GM12878 (cell line): ENCODE data around the gene TRMU. TPM values are rescaled to one million over a fixed set of nuclear protein-coding genes. Genes with fewer than 3 reads are reported as not detected.

Experiments used
- ATAC-seq: fragments of 200-7000 bp; cut with Tn5 transposase; 3 replicates; pipeline ENCODE4 v1.9.1; 2020; ENCODE audit warnings: mild to moderate bottlenecking, moderate library complexity
- BruUV-seq: library from RNA; stranded (reverse); fragments of 400-500 nt; replicated peaks from 2 replicates; lab custom pipeline; 2021; lab: Mats Ljungman, UMichigan
- CTCF ChIA-PET: fragments of 300-600 bp; sonication (Branson Sonifier 250); formaldehyde crosslinking; extraction: SDS; loops from one replicate; lab custom pipeline; 2021; ENCODE audit warnings: inconsistent platforms; lab: Yijun Ruan, JAX
- POLR2A ChIA-PET: fragments of 350-600 bp; formaldehyde crosslinking; extraction: SDS; loops from one replicate; lab custom pipeline; 2021; ENCODE audit warnings: inconsistent platforms; lab: Charles Lee
- RAD21 ChIA-PET: fragments of 300-600 bp; sonication (Branson Sonifier 250); formaldehyde crosslinking; loops from one replicate; lab custom pipeline; 2023; ENCODE audit warnings: antibody characterized with exemption; ENCODE audit not compliant: unreplicated experiment; lab: Charles Lee
- SMC1A ChIA-PET: fragments of 300-600 bp; sonication (Branson Sonifier 250); formaldehyde crosslinking; loops from one replicate; lab custom pipeline; 2023; ENCODE audit not compliant: unreplicated experiment, uncharacterized antibody; lab: Charles Lee
- DNase-seq: peaks from one replicate; pipeline ENCODE4 v3.0.0-alpha.2; 2011; ENCODE audit warnings: low read depth, low spot score
- FAIRE-seq: peaks from 3 replicates; lab custom pipeline; 2011; peaks lifted over from hg19 to GRCh38; lab: Jason Lieb, UNC
- H2AFZ ChIP-seq: 2 replicates; pipeline ENCODE4 v1.6.0; 2011; ENCODE audit warnings: low read depth, low read length, control low read depth; ENCODE audit not compliant: control insufficient read depth
- H3K27ac ChIP-seq: 2 replicates; pipeline ENCODE4 v1.5.1; 2011; ENCODE audit warnings: control low read depth; ENCODE audit not compliant: control insufficient read depth, insufficient read depth
- H3K27me3 ChIP-seq, 2 experiments: replicated peaks in 1 of 2; 2 replicates each; pipeline versions ENCODE4 v1.6.0 to v1.6.1; 2011; ENCODE audit warnings: low read length in 1 of 2; ENCODE audit not compliant: control insufficient read depth in 2 of 2, insufficient read depth in 2 of 2
- H3K36me3 ChIP-seq, 2 experiments: 2 replicates each; pipeline ENCODE4 v1.5.1; 2011; ENCODE audit warnings: low read length in 1 of 2; ENCODE audit not compliant: control insufficient read depth in 2 of 2, insufficient read depth in 2 of 2
- H3K4me1 ChIP-seq: 2 replicates; pipeline ENCODE4 v1.6.1; 2011; ENCODE audit warnings: mild to moderate bottlenecking, low read length, moderate library complexity, mixed read lengths; ENCODE audit not compliant: control insufficient read depth, insufficient read depth
- H3K4me2 ChIP-seq: 2 replicates; pipeline ENCODE4 v1.6.0; 2011; ENCODE audit warnings: control low read depth; ENCODE audit not compliant: control insufficient read depth, insufficient read depth
- H3K4me3 ChIP-seq: fragments of 200-600 bp; sonication (generic); 2 replicates; pipeline ENCODE4 v1.5.1; 2016
- H3K79me2 ChIP-seq: 2 replicates; pipeline ENCODE4 v1.6.0; 2011; ENCODE audit warnings: low read length; ENCODE audit not compliant: control insufficient read depth, insufficient read depth
- H3K9ac ChIP-seq: 2 replicates; pipeline ENCODE4 v1.8.0; 2011; ENCODE audit warnings: low read length, control low read depth, mixed read lengths; ENCODE audit not compliant: control insufficient read depth, insufficient read depth
- H3K9me3 ChIP-seq: replicated peaks from 3 replicates; pipeline ENCODE4 v1.5.1; 2011; ENCODE audit warnings: mild to moderate bottlenecking, low read length; ENCODE audit not compliant: control insufficient read depth, insufficient read depth
- H4K20me1 ChIP-seq: 2 replicates; pipeline ENCODE4 v1.6.0; 2011; ENCODE audit not compliant: control insufficient read depth, insufficient read depth
- BCLAF1 ChIP-seq: fragments of 450-650 bp; IDR thresholded peaks from 2 replicates; pipeline ENCODE4 v1.6.1; 2017; ENCODE audit warnings: antibody characterized with exemption, mild to moderate bottlenecking, moderate library complexity
- EGR1 ChIP-seq, 2 experiments: IDR thresholded peaks; 1 replicate in 1 of 2; 2 replicates in 1 of 2; pipeline ENCODE4 v1.6.1; 2011 to 2012; ENCODE audit warnings: low read depth in 2 of 2, low read length in 2 of 2, borderline replicate concordance in 1 of 2, mild to moderate bottlenecking in 1 of 2, moderate library complexity in 1 of 2
- HCFC1 ChIP-seq: fragments of 150-350 bp; IDR thresholded peaks from 2 replicates; pipeline ENCODE4 v1.6.1; 2014; ENCODE audit warnings: low read length
- IKZF2 ChIP-seq, 2 experiments: fragments of 450-650 bp; IDR thresholded peaks; 2 replicates each; pipeline ENCODE4 v1.6.1; 2017; ENCODE audit warnings: mild to moderate bottlenecking in 2 of 2, moderate library complexity in 2 of 2
- IRF4 ChIP-seq: IDR thresholded peaks from 2 replicates; pipeline ENCODE4 v1.6.1; 2011; ENCODE audit warnings: low read depth, low read length
- JUND ChIP-seq: IDR thresholded peaks from 2 replicates; pipeline ENCODE4 v1.6.1; 2012; ENCODE audit warnings: low read depth, mild to moderate bottlenecking, low read length, improper control_type of control experiment, moderate library complexity
- KAT2A ChIP-seq: conservative IDR thresholded peaks from 2 replicates; pipeline ENCODE4 v1.6.1; 2011; ENCODE audit warnings: low read depth, low read length; ENCODE audit not compliant: control insufficient read depth
- NFXL1 ChIP-seq: fragments of 450-650 bp; IDR thresholded peaks from 2 replicates; pipeline ENCODE4 v1.6.1; 2017; ENCODE audit warnings: antibody characterized with exemption, mild to moderate bottlenecking, borderline replicate concordance
- PML ChIP-seq: IDR thresholded peaks from 2 replicates; pipeline ENCODE4 v1.6.1; 2012; ENCODE audit warnings: low read length, inconsistent platforms
- RB1 ChIP-seq: fragments of 450-650 bp; formaldehyde crosslinking; IDR thresholded peaks from 2 replicates; pipeline ENCODE4 v1.6.1; 2017; ENCODE audit warnings: mild to moderate bottlenecking, borderline replicate concordance
- ZNF622 ChIP-seq: fragments of 450-650 bp; IDR thresholded peaks from 2 replicates; pipeline ENCODE4 v1.6.1; 2017; ENCODE audit warnings: mild to moderate bottlenecking, inconsistent platforms
- WGBS: methylation state at CpG from one replicate; pipeline ENCODE4 v1.1.6; 2016; ENCODE audit warnings: low lambda C conversion rate; ENCODE audit not compliant: insufficient replicate concordance, insufficient coverage; ENCODE audit errors: missing lambda C conversion rate; 5-methylcytosine and 5-hydroxymethylcytosine counted together
- in situ Hi-C: fragments of 300-500 bp; cut with MboI; formaldehyde crosslinking; loops from 9 replicates; pipeline ENCODE4 v1.14.3; 2018; ENCODE audit warnings: mixed read lengths
- intact Hi-C: fragments of 100-400 bp; cut with micrococcal nuclease; formaldehyde crosslinking; loops from one replicate; pipeline ENCODE4 v1.14.2; 2022; ENCODE audit not compliant: unreplicated experiment
- polyA plus RNA-seq, 11 experiments: library from polyadenylated mRNA; depleted of rRNA in 4 of 11; unstranded in 6 of 11; stranded (reverse) in 5 of 11; fragments of >200 nt; fragmentation: Nextera tagmentation in 4 of 11; fragmentation: Illumina TruSeq in 1 of 11; extraction: Ambion mirVana in 4 of 11; extraction: Trizol in 1 of 11; gene quantifications; 1 replicate in 1 of 11; 2 replicates in 10 of 11; pipeline versions ENCODE4 v1.2.1 to v1.2.3, GENCODE V29; 2011 to 2016; ENCODE audit warnings: inconsistent platforms in 2 of 11, missing spikeins in 2 of 11, low read depth in 1 of 11
- total RNA-seq, 4 experiments: library from RNA; depleted of rRNA in 3 of 4; stranded (reverse); fragments of >200 nt in 3 of 4; fragmentation: Illumina TruSeq in 1 of 4; extraction: Trizol in 1 of 4; gene quantifications; 2 replicates each; pipeline versions ENCODE4 v1.2.1 to v1.2.3, GENCODE V29; 2013 to 2021
- TF ChIP-seq, protein P1 (sequence below): IDR thresholded peaks from 2 replicates; pipeline ENCODE4 v1.6.1; 2011; ENCODE audit warnings: borderline replicate concordance, low read depth, mild to moderate bottlenecking, moderate library complexity, low read length; ENCODE audit not compliant: insufficient read depth, poor library complexity, severe bottlenecking
- TF ChIP-seq, protein P2 (sequence below): fragments of 450-650 bp; IDR thresholded peaks from 2 replicates; pipeline ENCODE4 v1.6.1; 2018; ENCODE audit warnings: mild to moderate bottlenecking, low read depth, moderate library complexity; ENCODE audit not compliant: partially characterized antibody
- TF ChIP-seq, protein P3 (sequence below): fragments of 450-650 bp; IDR thresholded peaks from 2 replicates; pipeline ENCODE4 v1.6.1; 2018; ENCODE audit warnings: borderline replicate concordance, mild to moderate bottlenecking; ENCODE audit not compliant: partially characterized antibody

The TRMU gene
- total and polyA plus RNA-seq, 10 of the 15 experiments (the other 5 are each of a cell fraction or from before 2014, with no cell fraction given): 3.5 to 57.0 (median 44.0) TPM

- POLR2A ChIA-PET: no interaction called here
- H4K20me1 ChIP-seq: no peaks in the 10 kb centered on the region
- ATAC-seq: no peak
- 43% methylated on average over 19 of the region's 19 CpGs for WGBS
- no peaks in the 10 kb centered on the region for H3K36me3 ChIP-seq
- no peaks in the 10 kb centered on the region for H3K4me1 ChIP-seq
- no peaks in the 10 kb centered on the region; the same call in 2 of the 3 replicates for H3K9me3 ChIP-seq
- no TSS peak for BruUV-seq
- no peak overlapping the region for H3K4me3 ChIP-seq
- TF ChIP-seq IRF4: no peak
- TF ChIP-seq, protein P1, sequence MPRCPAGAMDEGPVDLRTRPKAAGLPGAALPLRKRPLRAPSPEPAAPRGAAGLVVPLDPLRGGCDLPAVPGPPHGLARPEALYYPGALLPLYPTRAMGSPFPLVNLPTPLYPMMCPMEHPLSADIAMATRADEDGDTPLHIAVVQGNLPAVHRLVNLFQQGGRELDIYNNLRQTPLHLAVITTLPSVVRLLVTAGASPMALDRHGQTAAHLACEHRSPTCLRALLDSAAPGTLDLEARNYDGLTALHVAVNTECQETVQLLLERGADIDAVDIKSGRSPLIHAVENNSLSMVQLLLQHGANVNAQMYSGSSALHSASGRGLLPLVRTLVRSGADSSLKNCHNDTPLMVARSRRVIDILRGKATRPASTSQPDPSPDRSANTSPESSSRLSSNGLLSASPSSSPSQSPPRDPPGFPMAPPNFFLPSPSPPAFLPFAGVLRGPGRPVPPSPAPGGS: no peak
- no peak for TF ChIP-seq EGR1 (IDR thresholded peaks at IDR 0.05; ENCODE audit: borderline replicate concordance in 1 of 2, low read depth in 2 of 2, low read length in 2 of 2)
- TF ChIP-seq JUND: no peak
- TF ChIP-seq ZNF622: no peak
- TF ChIP-seq HCFC1: no peak
- no peak for TF ChIP-seq BCLAF1
- no peak for TF ChIP-seq RB1
- TF ChIP-seq KAT2A: no peak
- TF ChIP-seq IKZF2 (IDR thresholded peaks at IDR 0.05): no peak
- TF ChIP-seq, protein P2, sequence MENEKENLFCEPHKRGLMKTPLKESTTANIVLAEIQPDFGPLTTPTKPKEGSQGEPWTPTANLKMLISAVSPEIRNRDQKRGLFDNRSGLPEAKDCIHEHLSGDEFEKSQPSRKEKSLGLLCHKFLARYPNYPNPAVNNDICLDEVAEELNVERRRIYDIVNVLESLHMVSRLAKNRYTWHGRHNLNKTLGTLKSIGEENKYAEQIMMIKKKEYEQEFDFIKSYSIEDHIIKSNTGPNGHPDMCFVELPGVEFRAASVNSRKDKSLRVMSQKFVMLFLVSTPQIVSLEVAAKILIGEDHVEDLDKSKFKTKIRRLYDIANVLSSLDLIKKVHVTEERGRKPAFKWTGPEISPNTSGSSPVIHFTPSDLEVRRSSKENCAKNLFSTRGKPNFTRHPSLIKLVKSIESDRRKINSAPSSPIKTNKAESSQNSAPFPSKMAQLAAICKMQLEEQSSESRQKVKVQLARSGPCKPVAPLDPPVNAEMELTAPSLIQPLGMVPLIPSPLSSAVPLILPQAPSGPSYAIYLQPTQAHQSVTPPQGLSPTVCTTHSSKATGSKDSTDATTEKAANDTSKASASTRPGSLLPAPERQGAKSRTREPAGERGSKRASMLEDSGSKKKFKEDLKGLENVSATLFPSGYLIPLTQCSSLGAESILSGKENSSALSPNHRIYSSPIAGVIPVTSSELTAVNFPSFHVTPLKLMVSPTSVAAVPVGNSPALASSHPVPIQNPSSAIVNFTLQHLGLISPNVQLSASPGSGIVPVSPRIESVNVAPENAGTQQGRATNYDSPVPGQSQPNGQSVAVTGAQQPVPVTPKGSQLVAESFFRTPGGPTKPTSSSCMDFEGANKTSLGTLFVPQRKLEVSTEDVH: no peak
- TF ChIP-seq, protein P3, sequence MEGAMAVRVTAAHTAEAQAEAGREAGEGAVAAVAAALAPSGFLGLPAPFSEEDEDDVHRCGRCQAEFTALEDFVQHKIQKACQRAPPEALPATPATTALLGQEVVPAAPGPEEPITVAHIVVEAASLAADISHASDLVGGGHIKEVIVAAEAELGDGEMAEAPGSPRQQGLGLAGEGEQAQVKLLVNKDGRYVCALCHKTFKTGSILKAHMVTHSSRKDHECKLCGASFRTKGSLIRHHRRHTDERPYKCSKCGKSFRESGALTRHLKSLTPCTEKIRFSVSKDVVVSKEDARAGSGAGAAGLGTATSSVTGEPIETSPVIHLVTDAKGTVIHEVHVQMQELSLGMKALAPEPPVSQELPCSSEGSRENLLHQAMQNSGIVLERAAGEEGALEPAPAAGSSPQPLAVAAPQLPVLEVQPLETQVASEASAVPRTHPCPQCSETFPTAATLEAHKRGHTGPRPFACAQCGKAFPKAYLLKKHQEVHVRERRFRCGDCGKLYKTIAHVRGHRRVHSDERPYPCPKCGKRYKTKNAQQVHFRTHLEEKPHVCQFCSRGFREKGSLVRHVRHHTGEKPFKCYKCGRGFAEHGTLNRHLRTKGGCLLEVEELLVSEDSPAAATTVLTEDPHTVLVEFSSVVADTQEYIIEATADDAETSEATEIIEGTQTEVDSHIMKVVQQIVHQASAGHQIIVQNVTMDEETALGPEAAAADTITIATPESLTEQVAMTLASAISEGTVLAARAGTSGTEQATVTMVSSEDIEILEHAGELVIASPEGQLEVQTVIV: no peak
- no peak for TF ChIP-seq PML
- TF ChIP-seq NFXL1: no peak
- no peak overlapping the region for H3K9ac ChIP-seq
- H3K4me2 ChIP-seq: no peak overlapping the region
- in situ Hi-C loops: loop anchor here (5.0 kb wide), 1 partner anchor 176 kb away; no protein-coding TSS in a partner anchor
- H2AFZ ChIP-seq: no peak overlapping the region
- H3K27me3 ChIP-seq: no peaks in the 10 kb centered on the region
- no peak for DNase-seq
- no peaks in the 10 kb centered on the region for H3K79me2 ChIP-seq
- CTCF ChIA-PET: interaction anchor here (3.2 kb wide), 1 partner anchor 177 kb away, joined by 141 read pairs; no protein-coding TSS in a partner anchor
- FAIRE-seq: no peak
- RAD21 ChIA-PET: interaction anchor here (3.0 kb wide), 1 partner anchor 176 kb away, joined by 56 read pairs; no protein-coding TSS in a partner anchor
- intact Hi-C loops: no loop called here
- SMC1A ChIA-PET: interaction anchor here (2.5 to 2.6 kb wide), 2 partner anchors 172 to 175 kb away, joined by 11 to 44 read pairs; no protein-coding TSS in a partner anchor
- no peak overlapping the region for H3K27ac ChIP-seq
These were observed 30.8 kb downstream of the TRMU start for GRCh38 chr22:46366327-46366731.
